Epithelial cell of esophagus (primary cell): Measurements from ENCODE around the gene TAOK2.

ENCODE experiments used
- DNase-seq: peaks from one replicate; pipeline ENCODE4 v3.0.0; 2010; ENCODE audit warnings: low read depth
- H3K4me3 ChIP-seq: 2 replicates; pipeline ENCODE4 v1.5.1; 2011; ENCODE audit warnings: mild to moderate bottlenecking, low read length, control low read depth
- CTCF ChIP-seq: IDR thresholded peaks from 2 replicates; pipeline ENCODE4 v1.5.1; 2011; ENCODE audit warnings: low read depth, mild to moderate bottlenecking, low read length, control low read depth, inconsistent platforms; ENCODE audit not compliant: insufficient read depth; ENCODE audit errors: missing control alignments

Gene TAOK2

GRCh38 chr16:29940656-29941055 is 33.0 kb upstream of the TAOK2 start:
- DNase-seq: no peak
- H3K4me3 ChIP-seq: no peak overlapping the region
- TF ChIP-seq CTCF: no peak

- H3K4me3 ChIP-seq: no peak overlapping the region
- TF ChIP-seq CTCF: peak; percentile 35
- peak; percentile 98 for DNase-seq
These were observed 29.5 kb upstream of the TAOK2 start for GRCh38 chr16:29943846-29944799.

GRCh38 chr16:29947897-29948296 is 25.8 kb upstream of the TAOK2 start:
- H3K4me3 ChIP-seq: no peak overlapping the region
- TF ChIP-seq CTCF: no peak
- no peak for DNase-seq

- H3K4me3 ChIP-seq: no peak overlapping the region
- no peak for DNase-seq
- TF ChIP-seq CTCF: no peak
These were observed 22.7 kb upstream of the TAOK2 start for GRCh38 chr16:29950806-29951461.

- TF ChIP-seq CTCF: no peak
- H3K4me3 ChIP-seq: no peak overlapping the region
- DNase-seq: no peak
These were observed 21.9 kb upstream of the TAOK2 start for GRCh38 chr16:29951625-29952365.

GRCh38 chr16:29958756-29959155 is 14.9 kb upstream of the TAOK2 start:
- no peak for DNase-seq
- TF ChIP-seq CTCF: no peak
- H3K4me3 ChIP-seq: no peak overlapping the region
